Loucy (cell line): ENCODE measurements around the gene MYO5B.

ENCODE experiments used
- H2AFZ ChIP-seq: fragments of 200-600 bp; sonication (generic); 2 replicates; pipeline ENCODE4 v1.6.0; 2016; ENCODE audit warnings: antibody characterized with exemption, mild to moderate bottlenecking, low read length, moderate library complexity
- H3F3A ChIP-seq: fragments of 200-600 bp; 2 replicates; pipeline ENCODE4 v1.6.0; 2016; ENCODE audit warnings: antibody characterized with exemption, low read depth, mild to moderate bottlenecking
- H3K27me3 ChIP-seq: fragments of 200-600 bp; sonication (generic); 2 replicates; pipeline ENCODE4 v1.6.1; 2014; ENCODE audit warnings: low read length, mild to moderate bottlenecking; ENCODE audit not compliant: insufficient read depth, poor library complexity, severe bottlenecking
- H3K36me3 ChIP-seq: fragments of 200-600 bp; sonication (generic); 2 replicates; pipeline ENCODE4 v1.6.1; 2016; ENCODE audit warnings: low read length; ENCODE audit not compliant: insufficient read depth
- H3K4me1 ChIP-seq: fragments of 200-600 bp; sonication (generic); 2 replicates; pipeline ENCODE4 v1.5.1; 2014; ENCODE audit warnings: low read length, mild to moderate bottlenecking; ENCODE audit not compliant: insufficient read depth, poor library complexity, severe bottlenecking
- H3K4me2 ChIP-seq: fragments of 200-600 bp; sonication (generic); 2 replicates; pipeline ENCODE4 v1.6.0; 2014; ENCODE audit warnings: antibody characterized with exemption, low read length, low read depth, mild to moderate bottlenecking; ENCODE audit not compliant: poor library complexity, severe bottlenecking
- H3K4me3 ChIP-seq: fragments of 200-600 bp; sonication (generic); 2 replicates; pipeline ENCODE4 v1.5.1; 2014; ENCODE audit warnings: low read length, mild to moderate bottlenecking, mixed read lengths; ENCODE audit not compliant: poor library complexity, severe bottlenecking
- H3K79me2 ChIP-seq: fragments of 200-600 bp; sonication (generic); 2 replicates; pipeline ENCODE4 v1.6.1; 2014; ENCODE audit warnings: low read length; ENCODE audit not compliant: insufficient read depth
- H3K9ac ChIP-seq: fragments of 200-600 bp; sonication (generic); 2 replicates; pipeline ENCODE4 v1.6.0; 2014; ENCODE audit warnings: mild to moderate bottlenecking, low read depth, low read length, moderate library complexity; ENCODE audit not compliant: poor library complexity, severe bottlenecking
- H3K9me2 ChIP-seq: fragments of 200-600 bp; sonication (generic); replicated peaks from 2 replicates; pipeline ENCODE4 v1.6.1; 2016; ENCODE audit warnings: low read depth, low read length, mixed read lengths
- H3K9me3 ChIP-seq: fragments of 200-600 bp; sonication (generic); 2 replicates; pipeline ENCODE4 v1.6.1; 2014; ENCODE audit warnings: mild to moderate bottlenecking, antibody characterized with exemption, low read length, low read depth; ENCODE audit not compliant: insufficient read depth
- H4K20me1 ChIP-seq: fragments of 200-600 bp; sonication (generic); 2 replicates; pipeline ENCODE4 v1.6.0; 2014; ENCODE audit warnings: antibody characterized with exemption, low read length, mild to moderate bottlenecking; ENCODE audit not compliant: insufficient read depth, poor library complexity, severe bottlenecking
- CTCF ChIP-seq: fragments of 200-600 bp; sonication (generic); conservative IDR thresholded peaks from 2 replicates; pipeline ENCODE4 v1.5.1; 2014; ENCODE audit warnings: mild to moderate bottlenecking, antibody characterized with exemption, low read length
- EZH2phosphoT487 ChIP-seq: fragments of 200-600 bp; IDR thresholded peaks from 2 replicates; pipeline ENCODE4 v1.6.1; 2018; ENCODE audit warnings: antibody characterized with exemption, mild to moderate bottlenecking, moderate library complexity, borderline replicate concordance

The MYO5B gene

GRCh38 chr18:49968644-49969309 lies 226.2 kb downstream of the MYO5B start:
- Histone ChIP-seq H3F3A (no peaks in the 10 kb centered on the region), H3K9me2 (no peaks in the 10 kb centered on the region), H3K4me1 (peaks cover 36% of the 10 kb centered on the region), H3K4me2 (no peak overlapping the region), H3K9ac (no peak overlapping the region), H3K4me3 (no peak overlapping the region), H3K79me2 (no peaks in the 10 kb centered on the region), H3K27me3 (no peaks in the 10 kb centered on the region), H4K20me1 (no peaks in the 10 kb centered on the region), H2AFZ (no peak overlapping the region), H3K36me3 (no peaks in the 10 kb centered on the region), H3K9me3 (no peaks in the 10 kb centered on the region)
- TF ChIP-seq EZH2phosphoT487 = no peak
- TF ChIP-seq CTCF = no peak

- H3K79me2 ChIP-seq = no peaks in the 10 kb centered on the region
- H3K4me2 ChIP-seq = no peak overlapping the region
- H3K9ac ChIP-seq = no peak overlapping the region
- no peak overlapping the region for H2AFZ ChIP-seq
- H3K9me3 ChIP-seq = no peaks in the 10 kb centered on the region
- TF ChIP-seq CTCF = no peak
- no peak for TF ChIP-seq EZH2phosphoT487
- H4K20me1 ChIP-seq = no peaks in the 10 kb centered on the region
- H3K36me3 ChIP-seq = no peaks in the 10 kb centered on the region
- H3K27me3 ChIP-seq = no peaks in the 10 kb centered on the region
- H3K4me3 ChIP-seq = no peak overlapping the region
- peaks cover 36% of the 10 kb centered on the region for H3K4me1 ChIP-seq
- H3K9me2 ChIP-seq = no peaks in the 10 kb centered on the region
- H3F3A ChIP-seq = no peaks in the 10 kb centered on the region
These were observed 227.2 kb downstream of the MYO5B start for GRCh38 chr18:49967636-49968313.

- Histone ChIP-seq H4K20me1 (no peaks in the 10 kb centered on the region), H3K9me3 (no peaks in the 10 kb centered on the region), H2AFZ (no peak overlapping the region), H3K79me2 (no peaks in the 10 kb centered on the region), H3F3A (no peaks in the 10 kb centered on the region), H3K36me3 (no peaks in the 10 kb centered on the region), H3K4me3 (no peak overlapping the region), H3K9ac (no peak overlapping the region), H3K9me2 (no peaks in the 10 kb centered on the region), H3K4me2 (no peak overlapping the region), H3K4me1 (peaks cover 36% of the 10 kb centered on the region), H3K27me3 (no peaks in the 10 kb centered on the region)
- TF ChIP-seq EZH2phosphoT487 = no peak
- no peak for TF ChIP-seq CTCF
These were observed 227.8 kb downstream of the MYO5B start for GRCh38 chr18:49967171-49967570.
